Activated T-helper 2 cell treated with anti-CD3 and anti-CD28 coated beads, Interferon-gamma antibody, Interleukin-2, Interleukin-4, amounts not matched to agents 10 μg/mL and 5 μg/mL and 100 μg/mL, durations not matched to agents 14 hours and 24 hours and 36 hours (primary cell): ENCODE data around the gene SSMEM1. TPM values are rescaled to one million over a fixed set of nuclear protein-coding genes. Genes with fewer than 3 reads are reported as not detected.
"Not testable (repeated sequence)": the region's sequence is repeated elsewhere in the genome, so short reads cannot be mapped to it uniquely, and the experiment has no call there.

ENCODE experiments used
- DNase-seq: peaks from one replicate; pipeline ENCODE4 v3.0.0; 2021; ENCODE audit warnings: low spot score
- H3K27ac Mint-ChIP-seq: one replicate; pipeline ENCODE4 v1.8.0; 2021; ENCODE audit warnings: mixed read lengths
- H3K27me3 Mint-ChIP-seq: one replicate; pipeline ENCODE4 v1.8.0; 2021; ENCODE audit warnings: low read depth, mixed read lengths
- H3K36me3 Mint-ChIP-seq: one replicate; pipeline ENCODE4 v1.8.0; 2021; ENCODE audit warnings: low read depth, mixed read lengths
- H3K4me1 Mint-ChIP-seq: one replicate; pipeline ENCODE4 v1.8.0; 2021; ENCODE audit warnings: low read depth, mixed read lengths
- H3K4me3 Mint-ChIP-seq: one replicate; pipeline ENCODE4 v1.8.0; 2021; ENCODE audit warnings: low read depth, mild to moderate bottlenecking, moderate library complexity, mixed read lengths
- H3K9me3 Mint-ChIP-seq: one replicate; pipeline ENCODE4 v1.8.0; 2021; ENCODE audit warnings: mixed read lengths
- intact Hi-C: fragments of 100-400 bp; cut with micrococcal nuclease; formaldehyde crosslinking; loops from one replicate; pipeline ENCODE4 v1.15.1; 2023
- total RNA-seq: library from RNA; stranded (reverse); gene quantifications from 2 replicates; pipeline ENCODE4 v1.2.3, GENCODE V29; 2022

The SSMEM1 gene
- total RNA-seq, 1 donor from 2014 or later: not detected

DNA sequence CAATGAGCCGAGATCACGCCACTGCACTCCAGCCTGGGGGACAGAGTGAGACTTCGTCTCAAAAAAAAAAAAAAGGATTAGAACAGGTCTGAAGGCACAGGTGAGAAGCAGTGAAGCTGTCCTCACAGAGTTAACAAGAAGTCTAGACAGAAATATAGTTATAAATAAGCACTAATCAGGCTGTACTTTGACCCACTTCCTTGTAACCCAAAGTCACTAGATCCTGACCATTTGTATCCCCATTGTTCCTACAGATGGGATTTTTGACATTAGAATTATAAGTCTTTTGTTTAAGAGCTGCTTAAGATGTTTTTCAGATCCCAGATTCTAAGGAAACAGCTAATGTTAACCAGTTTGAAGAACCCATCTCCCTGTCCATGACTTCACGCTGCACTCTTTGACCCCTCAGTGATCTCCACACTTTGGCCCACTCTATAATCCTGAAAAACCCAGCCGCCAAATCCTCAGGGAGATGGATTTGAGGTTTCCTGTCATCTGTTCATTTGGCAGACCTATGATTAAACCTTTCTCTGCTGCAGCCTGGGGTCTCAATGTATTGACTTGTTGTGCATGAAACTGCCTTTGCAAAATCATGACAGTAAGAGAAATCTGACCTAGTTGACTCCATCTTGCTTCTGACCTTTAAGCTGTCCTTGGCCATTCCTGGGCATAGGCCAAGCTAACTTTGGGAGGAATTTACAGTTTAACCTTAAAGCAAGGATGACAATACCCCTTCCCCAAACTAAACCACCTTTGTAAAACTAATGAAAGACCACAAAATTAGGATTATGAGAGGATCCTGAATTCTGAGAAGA is 11.4 kb downstream of the SSMEM1 start:
- no peak for DNase-seq
- no peak overlapping the region for H3K27ac Mint-ChIP-seq

DNA sequence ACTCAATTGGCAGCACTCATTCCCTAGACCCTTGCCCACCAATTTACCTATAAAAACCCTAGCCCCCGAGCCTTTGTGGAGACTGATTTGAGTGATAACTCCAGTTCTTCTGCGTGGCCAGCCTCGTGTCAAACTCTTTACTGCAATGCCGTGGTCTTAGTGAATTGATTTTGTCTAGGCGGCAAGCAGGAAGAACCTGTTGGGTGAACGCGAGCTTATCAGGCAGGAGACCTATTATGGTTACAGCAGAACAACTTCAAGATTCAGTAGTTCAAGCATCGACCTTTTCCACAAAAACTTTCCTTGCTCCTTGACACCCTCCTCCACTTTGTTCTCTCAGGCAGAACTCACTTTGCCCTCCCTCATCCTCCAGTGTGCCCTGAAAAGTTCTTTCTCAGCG is 12.2 kb downstream of the SSMEM1 start:
- Mint-ChIP-seq H3K4me1 (peaks cover 6% of the 10 kb centered on the region), H3K36me3 (no peaks in the 10 kb centered on the region), H3K9me3 (no peaks in the 10 kb centered on the region), H3K27me3 (peaks cover 8% of the 10 kb centered on the region), H3K4me3 (no peak overlapping the region), H3K27ac (no peak overlapping the region)
- no peak for DNase-seq
- intact Hi-C loops: no loop called here

More for the DNA sequence above, 11.4 kb downstream of the SSMEM1 start:
- peaks cover 4% of the 10 kb centered on the region for H3K4me1 Mint-ChIP-seq
- H3K36me3 Mint-ChIP-seq: no peaks in the 10 kb centered on the region
- H3K9me3 Mint-ChIP-seq: no peaks in the 10 kb centered on the region
- peaks cover 12% of the 10 kb centered on the region for H3K27me3 Mint-ChIP-seq
- no peak overlapping the region for H3K4me3 Mint-ChIP-seq
- intact Hi-C loops: no loop called here

DNA sequence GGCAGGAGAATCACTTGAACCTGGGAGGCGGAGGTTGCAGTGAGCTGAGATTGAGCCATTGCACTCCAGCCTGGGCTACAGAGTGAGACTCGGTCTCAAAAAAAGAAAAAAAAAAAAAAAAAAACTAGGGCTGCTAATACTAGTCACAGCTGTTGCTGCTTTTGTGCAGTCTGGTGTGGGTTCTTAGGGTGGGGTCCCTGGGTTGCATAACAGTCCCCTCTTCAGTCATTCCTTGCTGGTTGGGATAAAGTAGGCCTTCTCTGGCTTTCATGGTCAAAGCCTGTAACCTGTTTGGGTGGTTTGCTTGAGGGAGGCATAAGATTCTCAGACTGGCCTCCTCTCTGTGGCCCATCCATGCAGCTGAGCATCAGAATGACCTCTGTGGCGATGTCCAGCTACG is 14.1 kb downstream of the SSMEM1 start:
- Mint-ChIP-seq H3K27ac (no peak overlapping the region), H3K36me3 (no peaks in the 10 kb centered on the region), H3K4me3 (no peak overlapping the region), H3K4me1 (peaks cover 6% of the 10 kb centered on the region), H3K27me3 (peaks cover 3% of the 10 kb centered on the region), H3K9me3 (no peaks in the 10 kb centered on the region)
- DNase-seq: no peak
- intact Hi-C loops: no loop called here

DNA sequence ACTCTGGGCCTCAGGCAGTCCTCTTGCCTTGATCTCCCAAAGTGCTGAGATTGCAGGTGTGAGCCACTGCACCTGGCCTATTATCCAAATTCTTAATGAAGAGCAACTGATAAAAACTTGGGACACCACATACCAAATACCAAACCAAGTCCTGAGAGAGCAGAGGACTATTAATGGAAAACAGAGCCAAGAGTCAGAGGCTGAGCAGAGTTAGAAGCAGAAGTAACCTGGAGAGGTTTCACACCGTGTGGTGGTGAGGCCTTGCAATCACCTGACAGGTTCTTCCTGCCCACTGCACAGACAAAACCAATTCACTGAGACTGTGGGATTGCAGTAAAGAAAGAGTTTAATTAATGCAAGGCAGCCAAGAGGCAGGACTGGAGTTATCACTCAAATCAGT is 16.0 kb downstream of the SSMEM1 start:
- H3K27ac Mint-ChIP-seq: no peak overlapping the region
- no peaks in the 10 kb centered on the region for H3K9me3 Mint-ChIP-seq
- H3K4me1 Mint-ChIP-seq: peaks cover 6% of the 10 kb centered on the region
- no peaks in the 10 kb centered on the region for H3K36me3 Mint-ChIP-seq
- intact Hi-C loops: no loop called here
- H3K4me3 Mint-ChIP-seq: no peak overlapping the region
- DNase-seq: no peak
- H3K27me3 Mint-ChIP-seq: no peaks in the 10 kb centered on the region

DNA sequence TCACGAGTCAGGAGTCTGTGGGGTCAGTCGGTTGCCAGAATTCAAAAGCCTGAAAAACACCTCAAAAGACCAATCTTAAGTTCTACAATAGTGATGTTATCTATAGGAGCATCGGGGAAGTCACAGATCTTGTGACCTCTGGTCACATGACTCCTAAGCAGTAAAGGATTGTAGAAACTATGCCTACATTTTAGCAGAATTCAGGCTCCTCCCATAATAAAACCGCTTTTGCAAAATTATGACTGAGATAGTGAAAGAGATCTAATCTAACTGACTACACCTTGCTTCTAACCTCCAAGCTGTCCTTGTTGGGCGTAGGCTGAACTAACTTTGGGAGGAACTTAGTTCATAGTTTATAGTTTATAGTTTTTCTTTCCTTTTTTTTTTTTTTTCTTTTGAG is 16.6 kb downstream of the SSMEM1 start:
- Mint-ChIP-seq H3K36me3 (no peaks in the 10 kb centered on the region), H3K27me3 (no peaks in the 10 kb centered on the region), H3K4me3 (no peak overlapping the region), H3K27ac (no peak overlapping the region), H3K9me3 (no peaks in the 10 kb centered on the region), H3K4me1 (peaks cover 6% of the 10 kb centered on the region)
- intact Hi-C loops: no loop called here
- no peak for DNase-seq

DNA sequence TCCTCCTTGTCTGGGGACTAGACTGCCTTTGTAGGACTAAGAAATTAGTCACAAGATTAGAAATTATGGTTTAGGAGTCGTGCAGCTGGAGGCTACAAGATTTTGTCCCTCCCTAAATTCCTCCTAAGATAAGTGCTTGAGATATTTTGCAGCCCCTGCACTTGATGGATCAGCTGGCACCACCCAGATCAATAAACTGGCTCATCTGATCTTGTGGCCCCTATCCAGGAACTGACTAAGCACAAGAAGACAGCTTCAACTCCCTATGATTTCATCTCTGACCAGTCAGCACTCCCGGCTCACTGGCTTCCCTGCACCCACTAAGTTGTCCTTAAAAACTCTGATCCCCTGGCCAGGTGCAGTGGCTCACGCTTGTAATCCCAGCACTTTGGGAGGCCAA is 17.3 kb downstream of the SSMEM1 start:
- intact Hi-C loops, H3K4me1 Mint-ChIP-seq, H3K4me3 Mint-ChIP-seq, H3K9me3 Mint-ChIP-seq, H3K27me3 Mint-ChIP-seq, DNase-seq, H3K36me3 Mint-ChIP-seq, H3K27ac Mint-ChIP-seq: not testable (repeated sequence)

DNA sequence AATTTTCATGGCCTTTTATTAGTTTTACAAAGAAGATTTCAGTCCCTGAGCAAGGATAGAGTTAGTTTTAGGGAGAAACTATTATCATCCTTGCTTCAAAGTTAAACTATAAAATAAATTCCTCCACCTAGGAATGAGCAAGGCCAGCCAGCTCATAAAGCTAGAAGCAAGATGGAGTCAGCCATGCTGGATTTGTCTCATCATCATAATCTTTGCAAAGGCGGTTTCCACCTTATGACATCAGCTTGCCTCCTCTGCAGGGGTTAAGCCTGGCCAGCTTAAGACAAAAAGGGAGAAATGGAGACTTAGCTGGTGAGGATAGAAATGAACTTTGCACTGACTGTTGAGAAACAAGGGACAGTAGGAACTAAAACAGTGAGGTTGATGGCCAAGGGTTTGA is 18.7 kb downstream of the SSMEM1 start:
- DNase-seq: no peak
- Mint-ChIP-seq H3K36me3 (no peaks in the 10 kb centered on the region), H3K27me3 (no peaks in the 10 kb centered on the region), H3K27ac (no peak overlapping the region), H3K9me3 (no peaks in the 10 kb centered on the region), H3K4me3 (no peak overlapping the region), H3K4me1 (peaks cover 6% of the 10 kb centered on the region)
- intact Hi-C loops: no loop called here

DNA sequence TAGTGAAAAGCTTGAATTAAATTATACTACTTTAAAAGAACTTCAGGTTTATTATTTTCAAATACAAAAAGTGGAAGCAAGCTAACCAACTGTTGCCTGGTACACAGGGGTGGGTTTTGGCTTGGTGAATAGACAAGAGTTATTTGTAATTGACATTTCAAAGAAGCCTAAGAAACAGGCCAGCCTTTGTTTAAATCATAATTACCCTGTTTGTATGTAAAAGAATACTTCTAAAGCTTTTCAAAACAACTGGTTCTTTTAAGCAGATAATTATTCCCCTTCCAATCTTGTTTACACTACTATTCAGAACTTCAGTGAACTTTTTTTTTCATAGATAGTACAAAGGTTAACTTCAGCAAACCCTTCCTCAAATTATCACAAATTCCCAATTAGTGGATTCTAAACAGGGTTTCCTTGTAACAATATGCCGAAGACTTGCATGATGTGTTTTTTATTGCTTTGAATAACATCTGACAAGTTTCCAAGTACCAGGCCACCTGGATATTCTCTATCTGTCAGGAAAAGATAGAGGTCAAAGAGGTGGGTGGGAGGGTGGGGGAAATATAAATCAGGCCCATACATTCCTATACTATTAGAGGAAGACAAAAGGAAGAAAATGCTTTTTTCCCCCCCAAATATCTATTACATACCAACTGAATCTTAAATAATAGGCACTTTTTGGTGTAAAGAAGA is 20.4 kb downstream of the SSMEM1 start:
- no peak overlapping the region for H3K27ac Mint-ChIP-seq
- intact Hi-C loops: no loop called here
- H3K27me3 Mint-ChIP-seq: no peaks in the 10 kb centered on the region
- H3K9me3 Mint-ChIP-seq: no peaks in the 10 kb centered on the region
- peaks cover 6% of the 10 kb centered on the region for H3K4me1 Mint-ChIP-seq
- no peak for DNase-seq
- H3K36me3 Mint-ChIP-seq: no peaks in the 10 kb centered on the region
- no peak overlapping the region for H3K4me3 Mint-ChIP-seq

DNA sequence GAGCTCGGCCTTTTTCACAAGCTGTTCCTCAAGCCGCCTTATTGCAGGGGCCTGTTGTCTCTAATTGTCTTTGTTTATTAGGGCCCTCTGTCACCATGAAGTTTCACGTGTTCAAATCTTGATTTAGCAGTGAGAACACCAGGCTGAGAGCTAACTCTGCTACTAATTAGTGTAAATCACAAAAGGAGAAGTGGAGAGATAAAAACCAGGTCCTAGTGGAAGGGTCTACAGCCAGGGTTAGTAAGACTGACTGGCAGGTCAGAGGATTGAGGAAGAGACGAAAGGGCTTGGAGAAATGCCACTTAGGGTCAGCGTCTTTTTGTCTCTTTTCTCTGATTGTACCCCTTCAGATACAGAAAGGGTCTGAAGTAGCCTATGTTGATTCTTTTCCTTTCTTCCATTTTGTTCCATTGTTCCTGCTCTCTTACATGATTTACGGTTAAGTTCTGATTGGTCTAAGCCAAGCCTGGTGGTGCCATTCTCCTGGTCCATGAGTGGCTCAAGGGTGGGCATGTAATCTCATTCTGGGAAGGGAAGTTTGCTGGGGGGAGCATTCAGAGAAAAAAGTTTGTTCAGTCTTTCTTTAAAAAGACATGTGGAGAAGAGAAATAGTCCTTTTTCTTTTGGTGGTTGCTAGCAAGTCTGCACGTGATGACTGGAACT is 21.3 kb downstream of the SSMEM1 start:
- H3K4me1 Mint-ChIP-seq: peaks cover 3% of the 10 kb centered on the region
- DNase-seq: no peak
- H3K9me3 Mint-ChIP-seq: no peaks in the 10 kb centered on the region
- intact Hi-C loops: no loop called here
- H3K27ac Mint-ChIP-seq: no peak overlapping the region
- H3K36me3 Mint-ChIP-seq: no peaks in the 10 kb centered on the region
- no peaks in the 10 kb centered on the region for H3K27me3 Mint-ChIP-seq
- no peak overlapping the region for H3K4me3 Mint-ChIP-seq

DNA sequence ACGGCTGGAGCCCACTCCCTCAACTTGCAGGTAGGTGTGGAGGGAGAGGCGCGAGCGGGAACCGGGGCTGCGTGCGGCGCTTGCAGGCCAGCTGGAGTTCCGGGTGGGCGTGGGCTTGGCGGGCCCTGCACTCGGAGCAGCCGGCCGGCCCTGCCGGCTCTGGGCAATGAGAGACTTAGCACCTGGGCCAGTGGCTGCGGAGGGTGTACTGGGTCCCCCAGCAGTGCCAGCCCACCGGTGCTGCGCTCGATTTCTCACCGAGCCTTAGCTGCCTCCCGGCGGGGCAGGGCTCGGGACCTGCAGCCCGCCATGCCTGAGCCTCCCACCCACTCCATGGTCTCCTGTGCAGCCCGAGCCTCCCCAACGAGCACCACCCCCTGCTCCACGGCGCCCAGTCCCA is 22.3 kb downstream of the SSMEM1 start:
- H3K36me3 Mint-ChIP-seq, H3K4me3 Mint-ChIP-seq, H3K9me3 Mint-ChIP-seq, H3K4me1 Mint-ChIP-seq, H3K27ac Mint-ChIP-seq, H3K27me3 Mint-ChIP-seq, intact Hi-C loops, DNase-seq: not testable (repeated sequence)

DNA sequence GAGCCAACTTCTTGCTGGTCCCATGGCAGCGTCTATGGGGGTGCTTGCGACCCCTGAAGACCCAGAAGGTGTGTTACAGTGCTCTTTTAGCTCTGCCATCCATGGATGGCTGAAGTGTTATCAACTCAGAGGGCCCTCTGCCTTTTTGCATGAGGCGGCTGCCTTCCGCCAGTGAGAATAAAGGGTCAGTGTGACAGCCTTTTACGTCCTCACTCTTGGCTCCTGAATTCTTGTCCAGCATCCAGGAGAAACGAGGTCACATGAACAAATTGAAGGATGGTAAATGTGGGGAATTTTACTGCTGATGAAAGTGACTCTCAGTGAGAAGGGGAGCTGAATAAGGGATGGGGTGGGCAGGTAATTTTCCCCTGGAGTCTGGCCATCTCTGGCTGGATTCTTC is 24.1 kb downstream of the SSMEM1 start:
- Mint-ChIP-seq H3K27me3 (peaks cover 10% of the 10 kb centered on the region), H3K9me3 (no peaks in the 10 kb centered on the region), H3K4me1 (no peaks in the 10 kb centered on the region), H3K36me3 (no peaks in the 10 kb centered on the region), H3K4me3 (no peak overlapping the region), H3K27ac (no peak overlapping the region)
- intact Hi-C loops: no loop called here
- DNase-seq: no peak

DNA sequence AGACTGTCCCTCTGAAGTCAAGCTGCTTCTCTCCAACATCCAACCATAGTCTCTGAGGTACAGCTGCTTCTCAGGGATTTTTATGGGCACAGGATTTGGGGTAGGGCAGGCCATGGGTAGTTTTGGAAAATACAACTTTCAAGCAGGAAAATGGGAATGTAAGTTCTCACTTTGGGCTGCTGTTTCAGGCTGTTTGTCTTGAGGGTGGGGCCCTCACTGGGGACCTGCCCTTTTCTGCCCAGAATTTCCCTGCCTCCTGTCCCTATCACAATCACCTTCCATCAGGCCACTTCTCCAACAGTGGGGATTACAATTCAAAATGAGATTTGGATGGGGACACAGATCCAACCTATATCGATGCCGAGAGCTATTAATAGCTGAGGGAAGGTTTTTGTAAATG is 24.5 kb downstream of the SSMEM1 start:
- Mint-ChIP-seq H3K4me3 (no peak overlapping the region), H3K9me3 (no peaks in the 10 kb centered on the region), H3K4me1 (no peaks in the 10 kb centered on the region), H3K27ac (no peak overlapping the region), H3K27me3 (peaks cover 14% of the 10 kb centered on the region), H3K36me3 (no peaks in the 10 kb centered on the region)
- no peak for DNase-seq
- intact Hi-C loops: no loop called here

DNA sequence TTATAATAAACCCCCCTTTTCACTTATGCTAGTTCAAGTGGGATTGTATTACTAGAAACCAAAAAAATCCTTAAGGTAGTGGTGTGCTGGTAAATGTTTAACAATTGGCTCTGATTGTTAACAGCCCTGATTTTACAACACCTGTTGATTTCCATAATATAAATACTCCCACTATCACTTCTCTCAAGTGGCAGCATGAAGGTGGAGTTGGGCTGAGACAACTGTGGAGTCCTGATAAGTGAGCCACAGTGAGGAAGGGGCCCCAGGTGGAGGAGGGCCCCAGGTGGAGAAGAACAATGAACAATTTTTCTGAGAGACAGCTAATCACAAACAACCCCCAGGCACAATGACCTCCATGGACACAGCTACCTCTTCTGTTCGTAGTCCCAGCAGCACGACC is 26.4 kb downstream of the SSMEM1 start:
- Mint-ChIP-seq H3K27ac (no peak overlapping the region), H3K4me1 (no peaks in the 10 kb centered on the region), H3K4me3 (no peak overlapping the region), H3K36me3 (no peaks in the 10 kb centered on the region), H3K27me3 (peaks cover 16% of the 10 kb centered on the region), H3K9me3 (no peaks in the 10 kb centered on the region)
- DNase-seq: no peak
- intact Hi-C loops: no loop called here
